ENCODE measurements around the gene FTCD. TPM values are rescaled to one million over a fixed set of nuclear protein-coding genes. Genes with fewer than 3 reads are reported as not detected.

Gene FTCD
- total and polyA plus RNA-seq, 2 of the 4 experiments (the other 2 are of a cell fraction): 0.55 TPM; not detected in 1

GRCh38 chr21:46156678-46157077 lies 1.3 kb upstream of the FTCD start:
- WGBS, 2 experiments (ENCODE audit: extremely low coverage in 2 of 2, insufficient read length in 1 of 2): no CpG with 5 or more reads among the region's 10 CpGs
- H3K9me1 ChIP-seq (ENCODE audit: insufficient read depth, low read length): 0 out of 2 replicates have a peak, but pooled peaks cover 3% of the 10 kb centered on the region
- intact Hi-C loops (cut with micrococcal nuclease) (no loop called here), dilution Hi-C loops (cut with HindIII; ENCODE audit: low sequenced_read_pairs, unreplicated experiment) (no loop called here), in situ Hi-C loops (cut with MboI; ENCODE audit: low sequenced_read_pairs) (no loop called here)
- ATAC-seq (ENCODE audit: low read depth): no peak
- no peak overlapping the region for H2BK20ac ChIP-seq (ENCODE audit: low read depth, low read length)
- no peak overlapping the region for H2AFZ ChIP-seq (replicated peaks; ENCODE audit: low read length, poor library complexity)
- no peak for DNase-seq
- no peak overlapping the region for H3K14ac ChIP-seq (replicated peaks; ENCODE audit: low read depth, low read length)
- no peak overlapping the region for H3K9ac ChIP-seq (ENCODE audit: low read depth, low read length)
- no peak for TF ChIP-seq USF2 (IDR thresholded peaks at IDR 0.05; ENCODE audit: low read depth, low read length)
- no peak for TF ChIP-seq MAFK (IDR thresholded peaks at IDR 0.05; ENCODE audit: low read depth, low read length)
- no peak for TF ChIP-seq FOS (IDR thresholded peaks at IDR 0.05; ENCODE audit: low read depth, low read length)
- no peak for TF ChIP-seq CEBPB (IDR thresholded peaks at IDR 0.05; ENCODE audit: low read depth, low read length)
- TF ChIP-seq NFE2L2 (IDR thresholded peaks at IDR 0.05; ENCODE audit: low read depth, low read length): no peak
- no peak for TF ChIP-seq MXI1 (IDR thresholded peaks at IDR 0.05; ENCODE audit: borderline replicate concordance, low read depth, low read length)
- no peak for TF ChIP-seq RFX5 (IDR thresholded peaks at IDR 0.05; ENCODE audit: low read depth, low read length)
- peaks cover 2% of the 10 kb centered on the region for H3K4me1 ChIP-seq (ENCODE audit: control insufficient read depth, insufficient read depth, low read length)
- no peak overlapping the region for H3K23ac ChIP-seq (ENCODE audit: low read depth, low read length)
- peaks cover 2% of the 10 kb centered on the region; the same call in 1 of the 2 replicates for H3K9me3 ChIP-seq (ENCODE audit: control insufficient read depth, insufficient read depth, low read length)
- H4K8ac ChIP-seq (ENCODE audit: low read depth in 2 of 2, low read length in 2 of 2): no peak overlapping the region
- no peak overlapping the region for H2BK15ac ChIP-seq (ENCODE audit: low read depth, low read length)
- no peak overlapping the region for H2AK5ac ChIP-seq (ENCODE audit: low read depth, low read length)
- ChIA-PET CTCF (no interaction called here), POLR2A (ENCODE audit: unreplicated experiment) (no interaction called here)
- no TSS peak for BruUV-seq (replicated peaks)
- H2BK5ac ChIP-seq (ENCODE audit: low read depth, low read length, poor library complexity, severe bottlenecking): no peak overlapping the region
- no peaks in the 10 kb centered on the region for H3K79me1 ChIP-seq (ENCODE audit: low read depth in 1 of 2, low read length in 2 of 2)
- no peaks in the 10 kb centered on the region for H4K20me1 ChIP-seq (ENCODE audit: insufficient read depth, low read length)
- H2BK120ac ChIP-seq (ENCODE audit: low read depth, low read length): no peak overlapping the region
- H2AK9ac ChIP-seq (replicated peaks; ENCODE audit: low read depth, low read length, poor library complexity): no peak overlapping the region
- no peak overlapping the region for H3K18ac ChIP-seq (ENCODE audit: low read depth, low read length)
- no peaks in the 10 kb centered on the region for H3K27me3 ChIP-seq (ENCODE audit: control insufficient read depth, insufficient read depth, low read length)
- H3K4me3 ChIP-seq (ENCODE audit: insufficient read depth, low read depth, low read length): no peak overlapping the region
- H3K4me2 ChIP-seq (ENCODE audit: low read depth, low read length): no peak overlapping the region
- no peak overlapping the region for H3K27ac ChIP-seq (ENCODE audit: insufficient read depth, low read length)
- no peak overlapping the region for H3K56ac ChIP-seq (ENCODE audit: extremely low read depth, insufficient read depth, low read length)
- H3K36me3 ChIP-seq (ENCODE audit: control insufficient read depth, insufficient read depth, low read length): peaks cover 4% of the 10 kb centered on the region; the same call in 1 of the 2 replicates
- H4K91ac ChIP-seq (ENCODE audit: insufficient read depth, low read depth, low read length): no peak overlapping the region
- H3K4ac ChIP-seq (ENCODE audit: low read depth, low read length): no peak overlapping the region
- no peak overlapping the region for H4K5ac ChIP-seq (ENCODE audit: low read depth, low read length)
